ENCODE data around the gene HOXC11. TPM values are rescaled to one million over a fixed set of nuclear protein-coding genes. Genes with fewer than 3 reads are reported as not detected.

HOXC11 gene
- total and polyA plus RNA-seq, 10 of the 15 experiments (the other 5 are each of a cell fraction or from before 2014, with no cell fraction given), result not detected

- Histone ChIP-seq H4K20me1 (ENCODE audit: control insufficient read depth, insufficient read depth) (peaks cover 3% of the 10 kb centered on the region; the same call in 1 of the 2 replicates), H3K4me1 (ENCODE audit: control insufficient read depth, insufficient read depth, low read length) (peaks cover 21% of the 10 kb centered on the region), H3K79me2 (ENCODE audit: control insufficient read depth, insufficient read depth, low read length) (no peaks in the 10 kb centered on the region), H3K27me3 (replicated peaks in 1 of 2; ENCODE audit: control insufficient read depth in 2 of 2, insufficient read depth in 2 of 2, low read length in 1 of 2) (peaks cover 35 to 50% of the 10 kb centered on the region in 2 experiments), H3K4me2 (ENCODE audit: control insufficient read depth, insufficient read depth) (no peak overlapping the region), H2AFZ (ENCODE audit: control insufficient read depth, low read depth, low read length) (no peak overlapping the region), H3K4me3 (no peak overlapping the region), H3K27ac (ENCODE audit: control insufficient read depth, insufficient read depth) (no peak overlapping the region), H3K9me3 (replicated peaks; ENCODE audit: control insufficient read depth, insufficient read depth, low read length) (no peaks in the 10 kb centered on the region), H3K9ac (ENCODE audit: control insufficient read depth, insufficient read depth, low read length) (no peak overlapping the region), H3K36me3 (ENCODE audit: control insufficient read depth in 2 of 2, insufficient read depth in 2 of 2, low read length in 1 of 2) (no peaks in the 10 kb centered on the region)
- ATAC-seq (no peak), DNase-seq (ENCODE audit: low read depth, low spot score) (no peak), FAIRE-seq (no peak)
- ChIA-PET POLR2A (no interaction called here), CTCF (interaction anchor here (0.7 to 5.5 kb wide), 15 partner anchors 18 to 360 kb away, joined by 3 to 54 read pairs (median 4); partner anchors contain the start of genes CALCOCO1 and HOXC5), RAD21 (ENCODE audit: unreplicated experiment) (interaction anchor here (1.2 to 3.3 kb wide), 6 partner anchors 16 to 232 kb away, joined by 3 to 14 read pairs (median 5); partner anchors contain the start of gene HOXC9), SMC1A (ENCODE audit: uncharacterized antibody, unreplicated experiment) (interaction anchor here (1.2 to 1.6 kb wide), 3 partner anchors 33 to 217 kb away, joined by 3 to 6 read pairs (median 3); no protein-coding TSS in a partner anchor)
- TF ChIP-seq STAT3 (IDR thresholded peaks at IDR 0.05; ENCODE audit: low read depth, low read length) (no peak), BCL11A (IDR thresholded peaks at IDR 0.05; ENCODE audit: low read depth, low read length) (no peak), ZBTB4 (CRISPR knock-in tag; IDR thresholded peaks at IDR 0.05) (no peak), HSF1 (IDR thresholded peaks at IDR 0.05; ENCODE audit: low read depth, low read length) (no peak), RELA (IDR thresholded peaks at IDR 0.05; ENCODE audit: borderline replicate concordance, partially characterized antibody) (no peak), ESRRA (IDR thresholded peaks at IDR 0.05; ENCODE audit: low read length) (no peak), BCL3 (IDR thresholded peaks at IDR 0.05; ENCODE audit: borderline replicate concordance, insufficient read depth, low read depth, low read length, poor library complexity, severe bottlenecking) (no peak), CHD4 (IDR thresholded peaks at IDR 0.05) (no peak), MYB (IDR thresholded peaks at IDR 0.05; ENCODE audit: borderline replicate concordance, low read depth, low read length) (no peak), PAX8 (IDR thresholded peaks at IDR 0.05) (no peak), MEF2A (IDR thresholded peaks at IDR 0.05; ENCODE audit: insufficient read depth, low read depth, low read length) (no peak), IKZF1 (conservative IDR thresholded peaks at IDR 0.05) (no peak), DPF2 (IDR thresholded peaks at IDR 0.05) (no peak), TCF7 (IDR thresholded peaks at IDR 0.05; ENCODE audit: borderline replicate concordance) (no peak), CEBPB (IDR thresholded peaks at IDR 0.05; ENCODE audit: borderline replicate concordance in 1 of 2, low read depth in 2 of 2, low read length in 2 of 2) (no peak)
- no TSS peak for BruUV-seq (replicated peaks)
- in situ Hi-C loops (cut with MboI) (no loop called here), intact Hi-C loops (cut with micrococcal nuclease; ENCODE audit: unreplicated experiment) (loop anchor here (2.0 to 10.0 kb wide), 3 partner anchors 189 to 279 kb away; no protein-coding TSS in a partner anchor)
- WGBS (ENCODE audit: insufficient coverage, insufficient replicate concordance, low lambda C conversion rate, missing lambda C conversion rate), result 23% methylated on average over 29 of the region's 30 CpGs
These were observed 11.1 kb downstream of the HOXC11 start for GRCh38 chr12:53983950-53984572.

Data from GM12878 (cell line).